ENCODE measurements around the gene TRIM66.

Gene TRIM66

DNA sequence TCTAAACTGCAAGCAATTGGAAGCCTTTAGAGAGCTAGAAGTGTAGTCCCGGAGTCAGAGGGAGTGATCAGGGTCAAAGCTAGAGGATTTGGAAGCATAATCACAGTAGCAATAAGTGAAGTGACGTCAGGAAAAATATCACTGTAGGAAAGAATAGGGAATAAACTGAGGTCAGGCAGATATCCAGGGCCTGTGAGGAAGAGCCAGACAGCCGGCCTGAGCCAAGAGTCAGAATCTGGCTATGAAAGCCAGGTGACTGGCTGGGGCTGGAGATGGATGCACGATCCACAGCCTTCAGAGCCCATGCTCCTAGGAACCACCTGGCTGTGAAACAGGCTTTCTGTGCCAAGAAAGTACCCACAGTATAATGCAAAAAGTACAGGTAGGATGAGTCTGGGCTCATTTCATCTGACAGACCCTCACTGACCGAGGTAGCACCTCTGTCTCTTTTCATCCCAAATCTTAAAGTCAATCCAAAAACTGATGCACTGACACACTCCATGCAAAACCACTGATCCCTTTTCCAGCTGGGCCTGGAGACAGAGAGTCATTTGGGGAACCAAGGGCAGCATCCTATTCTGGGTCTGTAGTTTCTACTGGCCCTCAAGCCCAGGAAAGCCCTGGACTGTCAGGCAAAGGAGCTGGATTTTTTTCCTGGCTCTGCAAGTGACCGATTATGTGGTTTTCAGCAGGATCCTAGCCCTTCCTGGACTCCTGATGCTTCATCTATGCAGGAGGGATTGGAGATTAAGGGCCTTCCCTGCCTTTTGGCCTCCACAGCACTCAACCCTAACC is 21.3 kb downstream of the TRIM66 start:
- H3K27me3 ChIP-seq (ENCODE audit: control insufficient read depth, insufficient read depth, low read length), result no peaks in the 10 kb centered on the region
- H3K9ac ChIP-seq (ENCODE audit: low read length), result no peak overlapping the region
- H3K4me3 ChIP-seq (ENCODE audit: low read length), result no peak overlapping the region
- no peaks in the 10 kb centered on the region for H3K9me3 ChIP-seq (ENCODE audit: control insufficient read depth, low read length)
- no peaks in the 10 kb centered on the region for H3K36me3 ChIP-seq (ENCODE audit: control insufficient read depth, insufficient read depth, low read length)
- H3K4me1 ChIP-seq (ENCODE audit: control insufficient read depth, insufficient read depth, low read length), result no peaks in the 10 kb centered on the region

DNA sequence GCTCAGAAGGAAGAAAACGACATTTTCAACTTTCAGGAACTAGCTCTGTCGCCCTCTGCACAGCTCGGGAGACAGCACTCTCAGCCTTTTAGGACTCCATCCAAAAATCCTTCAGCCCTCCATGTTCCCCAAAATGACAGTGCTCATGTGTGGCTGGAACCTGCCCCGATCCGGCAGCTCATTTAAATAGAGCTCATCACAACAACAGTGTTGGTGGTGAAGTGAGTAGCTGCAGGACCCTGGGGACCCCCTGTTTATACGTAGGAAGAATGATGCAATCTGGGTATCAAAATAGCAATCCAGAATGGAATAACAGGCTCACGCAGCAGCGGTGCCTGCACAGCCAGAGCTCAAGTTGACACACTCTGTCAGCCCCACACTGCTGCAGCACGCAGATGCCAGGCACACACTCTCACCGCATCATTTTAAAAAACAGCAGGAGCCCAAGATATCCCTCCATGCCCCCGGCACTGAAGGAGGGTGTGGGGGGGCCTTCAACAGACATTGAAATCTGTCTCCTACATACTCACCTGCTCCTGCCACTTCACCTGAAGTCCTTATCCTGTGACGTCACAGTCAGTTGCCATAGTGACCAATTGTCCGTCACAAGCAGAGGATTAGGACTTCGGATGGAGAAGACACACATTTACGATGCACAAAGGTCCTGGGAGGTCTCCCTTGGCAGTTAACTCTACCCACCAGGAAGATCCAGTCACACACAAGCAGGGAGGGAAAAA is 24.0 kb downstream of the TRIM66 start:
- no peaks in the 10 kb centered on the region for H3K36me3 ChIP-seq (ENCODE audit: control insufficient read depth, insufficient read depth, low read length)
- no peaks in the 10 kb centered on the region for H3K27me3 ChIP-seq (ENCODE audit: control insufficient read depth, insufficient read depth, low read length)
- H3K9me3 ChIP-seq (ENCODE audit: control insufficient read depth, low read length), result no peaks in the 10 kb centered on the region
- no peak overlapping the region for H3K9ac ChIP-seq (ENCODE audit: low read length)
- H3K4me1 ChIP-seq (ENCODE audit: control insufficient read depth, insufficient read depth, low read length), result no peaks in the 10 kb centered on the region
- H3K4me3 ChIP-seq (ENCODE audit: low read length), result no peak overlapping the region

DNA sequence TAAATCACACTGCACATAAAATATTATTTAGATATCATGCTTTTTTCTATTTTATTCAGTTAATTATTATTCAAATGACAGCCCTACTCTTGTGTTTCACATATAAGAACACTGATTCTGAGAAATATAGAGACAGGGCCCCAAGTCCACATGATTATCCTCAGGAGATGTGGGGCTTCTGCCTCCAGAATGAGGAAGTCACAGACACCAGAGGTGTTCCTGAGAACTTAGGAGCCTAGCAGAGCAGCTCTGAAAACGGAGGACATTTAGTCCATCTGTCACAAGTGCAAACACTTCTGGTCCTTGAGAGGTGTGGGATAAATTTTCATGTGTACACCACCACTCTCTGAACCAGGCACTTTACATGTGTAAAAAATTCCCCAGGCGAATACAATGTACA is 26.2 kb downstream of the TRIM66 start:
- H3K27me3 ChIP-seq (ENCODE audit: control insufficient read depth, insufficient read depth, low read length), result no peaks in the 10 kb centered on the region
- no peaks in the 10 kb centered on the region for H3K4me1 ChIP-seq (ENCODE audit: control insufficient read depth, insufficient read depth, low read length)
- H3K36me3 ChIP-seq (ENCODE audit: control insufficient read depth, insufficient read depth, low read length), result no peaks in the 10 kb centered on the region
- H3K9me3 ChIP-seq (ENCODE audit: control insufficient read depth, low read length), result no peaks in the 10 kb centered on the region
- H3K9ac ChIP-seq (ENCODE audit: low read length), result no peak overlapping the region
- no peak overlapping the region for H3K4me3 ChIP-seq (ENCODE audit: low read length)

DNA sequence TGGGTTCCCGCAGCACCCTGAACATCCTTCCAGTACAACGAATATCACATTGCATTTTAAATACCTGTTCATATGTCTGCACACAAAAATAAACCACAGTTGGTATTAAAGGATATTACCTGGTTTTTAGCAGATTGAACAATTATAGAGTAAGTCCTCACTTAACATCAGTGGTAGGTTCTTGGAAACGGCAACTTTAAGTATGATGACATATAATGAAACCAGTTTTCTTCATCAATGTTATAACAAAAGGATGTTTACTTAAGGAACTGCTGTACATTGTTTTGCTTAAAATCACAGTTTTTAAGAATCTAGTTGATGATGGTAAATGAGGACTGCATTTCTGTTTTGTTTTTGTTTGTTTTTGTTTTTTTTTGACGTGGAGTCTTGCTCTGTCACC is 28.0 kb downstream of the TRIM66 start:
- no peaks in the 10 kb centered on the region for H3K36me3 ChIP-seq (ENCODE audit: control insufficient read depth, insufficient read depth, low read length)
- no peaks in the 10 kb centered on the region for H3K4me1 ChIP-seq (ENCODE audit: control insufficient read depth, insufficient read depth, low read length)
- no peaks in the 10 kb centered on the region for H3K9me3 ChIP-seq (ENCODE audit: control insufficient read depth, low read length)
- H3K9ac ChIP-seq (ENCODE audit: low read length), result no peak overlapping the region
- no peak overlapping the region for H3K4me3 ChIP-seq (ENCODE audit: low read length)
- H3K27me3 ChIP-seq (ENCODE audit: control insufficient read depth, insufficient read depth, low read length), result no peaks in the 10 kb centered on the region

DNA sequence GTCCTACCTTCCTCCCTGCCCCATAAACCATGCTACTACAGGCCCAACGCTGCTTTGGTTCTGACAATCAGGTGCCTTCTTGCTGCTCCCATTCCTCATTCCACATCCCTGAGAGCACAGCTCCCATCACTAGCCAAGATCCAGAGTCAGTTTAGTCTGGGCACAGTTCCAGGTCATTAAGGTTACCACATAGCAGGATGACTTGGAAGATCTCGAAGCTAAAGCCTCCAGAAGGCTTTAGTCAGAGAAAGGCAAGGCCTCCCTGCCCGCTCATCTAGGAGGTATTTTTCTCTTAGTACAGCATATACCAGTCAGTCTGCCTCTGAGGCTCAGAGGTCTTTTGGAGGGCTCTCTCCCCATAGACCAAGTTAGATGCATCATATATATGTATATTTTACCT is 30.3 kb downstream of the TRIM66 start:
- no peaks in the 10 kb centered on the region for H3K4me1 ChIP-seq (ENCODE audit: control insufficient read depth, insufficient read depth, low read length)
- H3K36me3 ChIP-seq (ENCODE audit: control insufficient read depth, insufficient read depth, low read length), result peaks cover 6% of the 10 kb centered on the region
- no peaks in the 10 kb centered on the region for H3K9me3 ChIP-seq (ENCODE audit: control insufficient read depth, low read length)
- H3K27me3 ChIP-seq (ENCODE audit: control insufficient read depth, insufficient read depth, low read length), result no peaks in the 10 kb centered on the region
- no peak overlapping the region for H3K4me3 ChIP-seq (ENCODE audit: low read length)
- H3K9ac ChIP-seq (ENCODE audit: low read length), result no peak overlapping the region

DNA sequence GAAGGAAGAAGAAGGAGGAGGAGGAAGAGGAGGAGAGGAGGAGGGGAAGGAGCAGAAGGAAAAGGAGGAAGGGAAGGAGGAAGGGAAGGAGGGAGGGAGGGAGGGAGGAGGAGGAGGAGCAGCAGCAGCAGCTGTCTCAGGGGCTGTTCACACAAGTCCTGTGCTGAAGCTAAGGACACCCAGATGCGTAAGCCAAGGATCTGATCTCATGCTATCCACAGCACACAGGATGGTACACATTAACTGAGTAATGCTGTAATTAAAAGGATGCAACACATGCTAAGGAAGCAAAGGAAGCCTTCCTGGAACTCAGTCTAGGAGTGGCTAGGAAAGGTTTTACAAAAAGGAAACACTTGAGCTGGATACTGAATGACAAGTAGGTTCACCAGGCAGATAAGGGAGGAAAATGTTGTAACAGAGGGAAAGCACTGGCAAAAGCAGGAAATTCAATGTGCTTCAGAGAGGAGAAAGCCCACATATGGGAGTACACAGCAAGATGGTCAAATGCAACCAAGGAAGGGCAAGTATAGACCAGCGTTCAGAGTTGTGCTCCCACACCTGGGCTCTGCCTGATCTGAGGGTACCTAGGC is 32.0 kb downstream of the TRIM66 start:
- H3K36me3 ChIP-seq (ENCODE audit: control insufficient read depth, insufficient read depth, low read length), result peaks cover 10% of the 10 kb centered on the region
- H3K4me1 ChIP-seq (ENCODE audit: control insufficient read depth, insufficient read depth, low read length), result no peaks in the 10 kb centered on the region
- H3K27me3 ChIP-seq (ENCODE audit: control insufficient read depth, insufficient read depth, low read length), result no peaks in the 10 kb centered on the region
- no peaks in the 10 kb centered on the region for H3K9me3 ChIP-seq (ENCODE audit: control insufficient read depth, low read length)
- H3K9ac ChIP-seq (ENCODE audit: low read length), result no peak overlapping the region
- H3K4me3 ChIP-seq (ENCODE audit: low read length), result no peak overlapping the region

DNA sequence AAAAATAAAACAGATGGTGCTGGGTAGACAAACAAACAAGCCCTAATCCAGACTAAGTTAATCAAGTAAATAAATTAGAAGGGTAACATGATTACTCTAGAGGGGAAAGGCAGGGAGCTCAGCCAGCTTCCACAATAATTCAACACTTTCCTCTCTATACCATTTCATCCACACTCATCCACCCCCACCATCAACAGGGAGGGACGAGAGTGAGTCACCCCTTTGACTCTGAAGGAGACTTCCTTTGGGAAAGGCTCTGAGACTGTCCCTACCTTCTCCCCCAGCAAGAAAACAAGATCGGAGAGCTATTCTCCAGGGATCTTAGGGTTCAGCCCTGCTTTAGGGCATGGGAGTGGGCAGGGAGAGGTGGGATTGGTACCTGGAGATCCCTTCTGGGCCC is 33.1 kb downstream of the TRIM66 start:
- peaks cover 10% of the 10 kb centered on the region for H3K36me3 ChIP-seq (ENCODE audit: control insufficient read depth, insufficient read depth, low read length)
- H3K9ac ChIP-seq (ENCODE audit: low read length), result no peak overlapping the region
- no peaks in the 10 kb centered on the region for H3K9me3 ChIP-seq (ENCODE audit: control insufficient read depth, low read length)
- H3K27me3 ChIP-seq (ENCODE audit: control insufficient read depth, insufficient read depth, low read length), result no peaks in the 10 kb centered on the region
- no peak overlapping the region for H3K4me3 ChIP-seq (ENCODE audit: low read length)
- H3K4me1 ChIP-seq (ENCODE audit: control insufficient read depth, insufficient read depth, low read length), result no peaks in the 10 kb centered on the region

DNA sequence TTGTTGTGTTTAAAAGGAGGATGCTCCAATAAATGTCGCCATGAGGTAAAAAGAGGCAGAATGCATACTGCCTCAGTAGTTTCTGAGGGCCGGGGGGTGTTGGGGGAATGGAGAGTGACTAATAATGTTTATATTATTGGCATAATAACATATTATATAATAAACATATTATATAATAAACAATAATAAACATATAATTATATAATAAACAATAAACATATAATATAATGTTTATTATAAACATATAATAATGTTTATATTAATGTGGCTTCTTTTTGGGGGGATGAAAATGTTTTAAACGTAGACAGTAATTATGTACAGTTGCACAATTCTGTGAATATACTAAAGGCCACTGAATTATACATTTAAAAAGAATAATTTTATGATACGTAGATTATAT is 35.6 kb downstream of the TRIM66 start:
- H3K36me3 ChIP-seq (ENCODE audit: control insufficient read depth, insufficient read depth, low read length), result peaks cover 10% of the 10 kb centered on the region
- no peak overlapping the region for H3K4me3 ChIP-seq (ENCODE audit: low read length)
- peaks cover under 1% of the 10 kb centered on the region for H3K4me1 ChIP-seq (ENCODE audit: control insufficient read depth, insufficient read depth, low read length)
- H3K27me3 ChIP-seq (ENCODE audit: control insufficient read depth, insufficient read depth, low read length), result no peaks in the 10 kb centered on the region
- no peaks in the 10 kb centered on the region for H3K9me3 ChIP-seq (ENCODE audit: control insufficient read depth, low read length)
- H3K9ac ChIP-seq (ENCODE audit: low read length), result no peak overlapping the region

DNA sequence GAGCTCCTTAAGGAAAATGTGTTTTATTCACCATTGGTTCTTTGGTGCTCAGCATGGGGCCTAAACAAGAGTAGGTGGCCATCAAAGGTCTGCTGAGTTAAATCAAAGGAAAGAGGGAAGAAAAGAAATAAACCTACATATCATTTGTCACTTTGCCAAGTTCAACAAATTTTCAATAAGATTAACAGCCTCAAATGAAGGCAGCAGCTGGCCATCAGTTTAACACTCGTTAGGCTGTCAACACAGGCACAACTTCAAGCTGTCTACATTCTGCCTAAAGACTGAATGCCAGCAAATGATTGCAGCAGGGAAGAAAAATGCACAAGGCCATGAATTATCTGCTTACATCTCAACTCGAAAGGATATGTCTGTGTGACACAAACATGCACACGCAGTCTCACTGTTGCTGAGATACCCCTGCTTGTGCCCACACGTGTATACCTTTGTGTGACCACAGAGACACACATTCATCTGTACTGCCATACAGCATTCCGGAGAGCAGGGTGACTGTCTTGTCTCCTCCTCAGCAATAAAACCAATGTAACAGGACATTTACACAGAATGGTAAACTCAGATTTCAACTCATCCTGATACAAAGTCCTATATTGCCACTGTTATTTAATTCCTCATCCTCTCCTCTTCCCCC is 40.1 kb downstream of the TRIM66 start:
- Histone ChIP-seq H3K4me1 (ENCODE audit: control insufficient read depth, insufficient read depth, low read length) (peaks cover 14% of the 10 kb centered on the region), H3K36me3 (ENCODE audit: control insufficient read depth, insufficient read depth, low read length) (peaks cover 4% of the 10 kb centered on the region)

DNA sequence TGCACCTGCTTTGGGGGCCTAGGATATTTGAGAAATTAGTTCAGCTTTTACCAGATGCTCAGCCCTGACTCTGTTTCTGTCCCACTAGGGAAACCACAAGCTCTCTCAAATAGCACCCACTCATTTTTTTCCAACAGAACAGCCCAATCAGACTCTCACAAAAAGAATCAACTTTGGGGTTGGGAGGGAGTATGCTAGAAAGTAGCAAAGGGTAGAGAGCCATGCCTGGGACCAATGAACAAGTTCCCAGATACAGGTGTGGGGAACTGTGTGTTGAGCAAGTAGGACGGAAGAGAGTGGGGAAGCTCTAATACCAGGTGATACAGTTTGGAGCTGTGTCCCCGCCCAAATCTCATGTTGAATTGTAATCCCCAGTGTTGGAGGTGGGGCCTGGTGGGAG is 41.1 kb downstream of the TRIM66 start:
- Histone ChIP-seq H3K4me3 (ENCODE audit: low read length) (no peak overlapping the region), H3K9me3 (ENCODE audit: control insufficient read depth, low read length) (no peaks in the 10 kb centered on the region), H3K36me3 (ENCODE audit: control insufficient read depth, insufficient read depth, low read length) (peaks cover 4% of the 10 kb centered on the region), H3K4me1 (ENCODE audit: control insufficient read depth, insufficient read depth, low read length) (peaks cover 14% of the 10 kb centered on the region), H3K9ac (ENCODE audit: low read length) (no peak overlapping the region), H3K27me3 (ENCODE audit: control insufficient read depth, insufficient read depth, low read length) (no peaks in the 10 kb centered on the region)

More for the DNA sequence above, 40.1 kb downstream of the TRIM66 start:
- Histone ChIP-seq H3K9ac (ENCODE audit: low read length) (no peak overlapping the region), H3K27me3 (ENCODE audit: control insufficient read depth, insufficient read depth, low read length) (no peaks in the 10 kb centered on the region), H3K4me3 (ENCODE audit: low read length) (no peak overlapping the region), H3K9me3 (ENCODE audit: control insufficient read depth, low read length) (no peaks in the 10 kb centered on the region)

DNA sequence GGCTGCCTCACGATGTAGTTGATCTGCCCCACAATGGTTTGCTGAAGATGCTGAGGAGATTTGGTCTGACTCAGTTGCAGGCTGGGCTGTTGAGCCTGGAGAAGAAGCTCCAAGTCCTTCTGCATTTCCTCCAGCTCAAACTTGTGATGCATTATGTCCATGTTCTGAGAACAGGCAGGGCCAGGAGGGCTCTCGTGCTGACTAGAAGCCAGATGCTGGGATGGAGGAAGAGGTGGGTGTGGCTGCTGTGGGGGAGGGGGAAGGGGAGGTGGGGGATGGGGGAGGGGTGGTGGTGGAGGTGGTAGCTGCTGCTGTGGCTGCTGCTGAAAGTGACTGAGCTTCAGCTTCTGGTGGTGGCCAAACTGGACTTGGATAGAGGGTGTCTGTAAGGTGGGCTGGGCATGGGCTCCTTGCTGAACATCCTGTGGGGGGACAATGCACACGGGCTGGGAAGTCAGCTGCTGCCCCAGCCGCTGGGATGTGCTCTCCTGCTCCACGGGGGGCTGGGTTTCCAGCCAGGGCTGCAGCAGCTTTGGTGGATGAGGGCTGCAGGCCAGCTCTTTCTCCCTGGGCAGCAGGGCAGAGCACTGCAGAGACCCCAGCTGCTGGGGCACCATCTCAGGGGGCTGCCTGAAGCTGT is 42.1 kb downstream of the TRIM66 start:
- Histone ChIP-seq H3K9ac (ENCODE audit: low read length) (no peak overlapping the region), H3K9me3 (ENCODE audit: control insufficient read depth, low read length) (no peaks in the 10 kb centered on the region), H3K4me1 (ENCODE audit: control insufficient read depth, insufficient read depth, low read length) (peaks cover 14% of the 10 kb centered on the region), H3K27me3 (ENCODE audit: control insufficient read depth, insufficient read depth, low read length) (no peaks in the 10 kb centered on the region), H3K4me3 (ENCODE audit: low read length) (no peak overlapping the region), H3K36me3 (ENCODE audit: control insufficient read depth, insufficient read depth, low read length) (no peaks in the 10 kb centered on the region)
